Heart left ventricle (tissue), 13 donors: ENCODE results near the gene MYO5B.
"Not testable (repeated sequence)": the region's sequence is repeated elsewhere in the genome, so short reads cannot be mapped to it uniquely, and the experiment has no call there.

Experiments used
- CTCF ChIP-seq, 12 donors: fragments of 200-600 bp; sonication (generic) in 4 of 12; IDR thresholded peaks; one replicate each; pipeline versions ENCODE4 v1.5.0 to v1.8.0; 2018 to 2022; ENCODE audit warnings: antibody characterized with exemption in 12 of 12, mild to moderate bottlenecking in 5 of 12
- POLR2A ChIP-seq, 2 donors: fragments of 450-650 bp; IDR thresholded peaks; one replicate each; pipeline ENCODE4 v1.6.1; 2017; ENCODE audit warnings: antibody characterized with exemption in 2 of 2, mild to moderate bottlenecking in 2 of 2, moderate library complexity in 2 of 2
- donor health status: ischemic (EF 13 %, LVEDD 7.1; RV severe dilation, severe dysfunction).
- donor health status: DM: no; HTN: yes; CAD: no.
- donor health status: DM: no; HTN: no; CAD: no.
- donor health status: ischemic (EF 25% LVEDD 6.9; RV normal size, moderate dysfunction).
- donor health status: ischemic (EF 25% LVEDD 5.7; RV mildly dilated, moderate dysfunction).
- donor health status: ischemic (EF 35%, LVEDD 5.7; RV mildly dilated, moderate dysfunction).
- donor health status: nonischemic (EF 11% LVEDD 7.7; RV severe dilation, severe dysfunction).
- donor health status: DM: yes; HTN: yes; CAD: no.
- donor health status: PGD.
- donor health status: ischemic (EF 29% LVEDD 5.4; RV normal size, mild dysfunction).
- donor health status: nonischemic (EF 23%, LVEDD 6.1; RV moderate dilation, normal function).

- TF ChIP-seq CTCF, POLR2A (IDR thresholded peaks at IDR 0.05): not testable (repeated sequence)
Measured at GRCh38 chr18:50094786-50095185, 100.2 kb downstream of the MYO5B start.
